Stimulated activated memory B cell treated with anti-CD40 and anti-IgM and Interleukin-4, amounts not matched to agents 10 μg/mL and 1 μg/mL and 100 μg/mL, for 72 hours (primary cell): Measurements from ENCODE around the gene PIP4K2A.

Experiments used
- ATAC-seq: fragments of 150-1000 bp; cut with Tn5 transposase; 2 replicates; pipeline ENCODE4 v1.10.0; 2021
- H3K27ac Mint-ChIP-seq: one replicate; pipeline ENCODE4 v1.8.0; 2022; ENCODE audit warnings: mild to moderate bottlenecking, mixed read lengths
- H3K27me3 Mint-ChIP-seq: one replicate; pipeline ENCODE4 v1.8.0; 2022; ENCODE audit warnings: mixed read lengths
- H3K36me3 Mint-ChIP-seq: one replicate; pipeline ENCODE4 v1.8.0; 2022; ENCODE audit warnings: mixed read lengths
- H3K4me1 Mint-ChIP-seq: one replicate; pipeline ENCODE4 v1.8.0; 2022; ENCODE audit warnings: mixed read lengths
- H3K4me3 Mint-ChIP-seq: one replicate; pipeline ENCODE4 v1.8.0; 2022; ENCODE audit warnings: mild to moderate bottlenecking, moderate library complexity, mixed read lengths
- H3K9me3 Mint-ChIP-seq: one replicate; pipeline ENCODE4 v1.8.0; 2022; ENCODE audit warnings: mixed read lengths

PIP4K2A gene

DNA sequence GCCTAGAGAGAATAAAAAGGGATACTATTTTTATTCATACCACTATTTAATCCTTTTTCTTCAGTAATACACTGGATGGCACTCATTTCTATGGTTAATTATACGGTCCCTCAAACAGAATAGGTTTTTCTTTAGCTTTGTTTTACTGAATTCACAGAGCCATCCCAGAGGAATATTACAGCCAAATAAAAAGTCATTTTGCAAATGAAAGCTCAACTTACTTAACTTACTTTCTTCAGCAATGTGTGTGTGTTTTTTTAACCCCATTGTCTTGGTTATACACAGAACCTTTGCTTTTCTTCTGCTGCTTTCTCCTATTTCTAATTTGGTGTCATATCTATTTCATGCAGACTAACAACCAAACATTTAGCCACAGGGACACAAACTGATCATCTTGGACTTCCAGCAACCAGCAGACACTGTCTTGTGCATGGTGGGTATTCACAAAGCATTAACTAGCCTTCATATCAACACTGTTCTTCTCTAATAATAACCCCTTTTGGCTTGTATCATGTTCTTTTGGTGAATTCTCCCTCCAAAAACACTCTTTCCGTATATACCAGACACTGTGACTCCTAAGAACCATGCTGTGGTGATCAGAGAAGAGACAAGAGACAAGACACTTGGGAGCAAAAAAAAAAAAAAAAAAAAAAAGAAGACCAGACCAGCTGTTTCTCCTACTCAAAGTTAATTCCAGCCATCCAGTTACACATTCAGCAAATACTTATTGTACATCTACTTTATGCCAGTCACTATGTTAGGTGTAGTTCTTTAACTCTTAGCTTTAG is 40.4 kb downstream of the PIP4K2A start:
- Mint-ChIP-seq H3K36me3 (peaks cover 16% of the 10 kb centered on the region), H3K4me3 (no peak overlapping the region), H3K4me1 (peaks cover 73% of the 10 kb centered on the region), H3K27me3 (no peaks in the 10 kb centered on the region), H3K27ac (peak overlapping the region; percentile 49), H3K9me3 (no peaks in the 10 kb centered on the region)
- no peak for ATAC-seq

DNA sequence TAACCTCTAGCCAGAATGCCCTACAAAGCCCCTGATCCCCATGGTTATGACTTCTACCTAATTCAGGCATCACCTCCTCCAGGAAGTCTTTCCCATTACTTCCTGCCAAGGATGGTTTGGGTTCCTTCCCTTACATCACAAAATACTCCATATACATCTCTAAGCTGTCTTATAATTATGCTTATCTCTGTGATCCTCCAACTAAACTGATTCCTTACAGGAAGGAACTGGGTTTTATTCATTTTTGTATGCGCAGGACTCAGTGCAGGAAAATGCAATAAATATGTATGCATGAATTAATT is 41.3 kb downstream of the PIP4K2A start:
- H3K4me1 Mint-ChIP-seq, result peaks cover 81% of the 10 kb centered on the region
- H3K9me3 Mint-ChIP-seq, result no peaks in the 10 kb centered on the region

GRCh38 chr10:22672319-22673090 is 41.9 kb downstream of the PIP4K2A start:
- Mint-ChIP-seq H3K4me1 (peaks cover 85% of the 10 kb centered on the region), H3K27me3 (no peaks in the 10 kb centered on the region), H3K9me3 (no peaks in the 10 kb centered on the region), H3K4me3 (no peak overlapping the region), H3K36me3 (peaks cover 6% of the 10 kb centered on the region), H3K27ac (peak overlapping the region; percentile 45)
- no peak for ATAC-seq

More for the DNA sequence above, 41.3 kb downstream of the PIP4K2A start:
- Mint-ChIP-seq H3K36me3 (peaks cover 7% of the 10 kb centered on the region), H3K27me3 (no peaks in the 10 kb centered on the region), H3K4me3 (no peak overlapping the region), H3K27ac (peak overlapping the region; percentile 45)
- no peak for ATAC-seq

DNA sequence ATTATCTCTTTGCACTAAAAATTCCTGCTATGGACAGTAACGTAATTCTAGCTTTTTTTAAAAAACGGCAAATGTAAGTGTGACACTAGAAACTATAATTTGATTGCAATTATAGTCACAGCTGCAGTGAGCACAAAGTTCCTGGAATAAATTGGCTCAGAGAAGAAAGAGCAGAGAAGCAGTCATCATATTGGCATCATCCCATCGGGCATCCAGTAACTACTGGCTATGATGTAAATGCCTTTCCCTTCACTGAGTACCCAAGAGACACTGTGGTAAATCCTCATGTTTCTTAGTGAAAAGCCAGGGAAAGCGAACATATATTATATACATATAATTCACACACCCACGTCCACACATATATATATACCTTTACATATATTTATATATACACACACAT is 43.6 kb downstream of the PIP4K2A start:
- H3K27me3 Mint-ChIP-seq, result no peaks in the 10 kb centered on the region
- no peak overlapping the region for H3K4me3 Mint-ChIP-seq
- peaks cover 2% of the 10 kb centered on the region for H3K36me3 Mint-ChIP-seq
- no peaks in the 10 kb centered on the region for H3K9me3 Mint-ChIP-seq
- no peak for ATAC-seq
- peaks cover 80% of the 10 kb centered on the region for H3K4me1 Mint-ChIP-seq
- no peak overlapping the region for H3K27ac Mint-ChIP-seq

GRCh38 chr10:22669163-22669711 is 45.1 kb downstream of the PIP4K2A start:
- Mint-ChIP-seq H3K4me3 (peak overlapping the region; percentile 13), H3K36me3 (no peaks in the 10 kb centered on the region), H3K27me3 (no peaks in the 10 kb centered on the region), H3K27ac (peak overlapping the region; percentile 41), H3K9me3 (no peaks in the 10 kb centered on the region), H3K4me1 (peaks cover 72% of the 10 kb centered on the region)
- peak; percentile 34 for ATAC-seq

GRCh38 chr10:22667093-22667480 is 47.3 kb downstream of the PIP4K2A start:
- Mint-ChIP-seq H3K4me1 (peaks cover 63% of the 10 kb centered on the region), H3K27ac (peak overlapping the region; percentile 68), H3K36me3 (no peaks in the 10 kb centered on the region), H3K27me3 (no peaks in the 10 kb centered on the region), H3K4me3 (no peak overlapping the region), H3K9me3 (no peaks in the 10 kb centered on the region)
- no peak for ATAC-seq

DNA sequence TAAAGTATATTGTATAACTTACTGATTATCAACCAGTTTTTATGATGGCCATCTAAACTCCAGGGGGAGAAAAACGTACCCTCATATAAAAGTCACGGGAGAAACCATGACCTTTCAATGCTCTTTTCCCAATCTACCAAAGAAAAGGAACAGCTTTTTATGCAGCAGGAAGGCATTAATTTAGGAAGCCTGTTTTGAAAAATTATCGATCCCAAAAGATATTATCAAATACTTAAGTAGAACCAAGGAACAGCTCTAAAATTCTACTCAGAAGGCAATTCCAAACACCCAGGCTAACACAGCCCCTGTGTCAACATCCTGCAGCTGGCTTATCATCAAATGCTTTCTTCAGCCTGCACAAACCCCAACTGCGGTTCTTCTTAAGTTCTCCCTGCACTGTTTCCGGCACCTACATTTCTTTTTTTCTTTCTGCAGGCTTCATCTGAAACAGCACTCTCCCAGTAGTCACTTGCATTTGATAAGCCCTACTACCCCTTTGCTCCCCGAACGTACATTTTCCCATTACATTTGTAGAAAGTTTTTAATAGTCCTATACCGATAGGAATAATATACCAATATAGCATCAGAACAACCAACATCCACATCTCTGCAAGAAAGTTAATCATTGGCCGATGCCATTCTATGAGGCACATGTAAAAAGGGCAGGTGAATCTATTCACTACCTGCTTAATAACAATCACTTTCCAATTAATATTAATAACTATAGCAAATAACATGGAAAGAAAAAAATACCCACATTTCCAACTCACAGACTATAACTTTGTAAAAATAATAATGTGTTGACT is 47.9 kb downstream of the PIP4K2A start:
- peak overlapping the region; percentile 77 for H3K4me3 Mint-ChIP-seq
- H3K4me1 Mint-ChIP-seq, result peaks cover 63% of the 10 kb centered on the region
- peak; percentile 89 for ATAC-seq
- H3K27me3 Mint-ChIP-seq, result no peaks in the 10 kb centered on the region
- no peaks in the 10 kb centered on the region for H3K36me3 Mint-ChIP-seq
- no peaks in the 10 kb centered on the region for H3K9me3 Mint-ChIP-seq
- peak overlapping the region; percentile 68 for H3K27ac Mint-ChIP-seq

DNA sequence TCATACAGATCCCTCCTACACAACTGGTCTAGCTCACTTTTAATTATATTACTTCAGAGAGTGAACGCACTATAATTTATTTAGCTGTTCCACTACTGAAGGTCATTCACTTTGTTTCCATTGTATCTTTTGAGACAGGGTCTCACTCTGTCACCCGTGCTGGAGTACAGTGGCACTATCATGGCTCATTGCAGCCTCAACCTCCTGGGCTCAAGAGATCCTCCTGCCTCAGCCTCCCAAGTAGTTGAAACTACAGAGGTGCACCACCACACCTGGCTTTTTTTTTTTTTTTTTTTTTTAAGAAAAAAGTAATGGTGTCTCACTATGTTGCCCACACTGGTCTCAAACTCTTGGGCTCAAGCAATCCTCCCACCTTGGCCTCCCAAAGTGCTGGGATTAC is 49.0 kb downstream of the PIP4K2A start:
- Mint-ChIP-seq H3K36me3 (no peaks in the 10 kb centered on the region), H3K4me3 (no peak overlapping the region), H3K9me3 (no peaks in the 10 kb centered on the region), H3K27me3 (no peaks in the 10 kb centered on the region), H3K27ac (no peak overlapping the region), H3K4me1 (peaks cover 67% of the 10 kb centered on the region)
- no peak for ATAC-seq

DNA sequence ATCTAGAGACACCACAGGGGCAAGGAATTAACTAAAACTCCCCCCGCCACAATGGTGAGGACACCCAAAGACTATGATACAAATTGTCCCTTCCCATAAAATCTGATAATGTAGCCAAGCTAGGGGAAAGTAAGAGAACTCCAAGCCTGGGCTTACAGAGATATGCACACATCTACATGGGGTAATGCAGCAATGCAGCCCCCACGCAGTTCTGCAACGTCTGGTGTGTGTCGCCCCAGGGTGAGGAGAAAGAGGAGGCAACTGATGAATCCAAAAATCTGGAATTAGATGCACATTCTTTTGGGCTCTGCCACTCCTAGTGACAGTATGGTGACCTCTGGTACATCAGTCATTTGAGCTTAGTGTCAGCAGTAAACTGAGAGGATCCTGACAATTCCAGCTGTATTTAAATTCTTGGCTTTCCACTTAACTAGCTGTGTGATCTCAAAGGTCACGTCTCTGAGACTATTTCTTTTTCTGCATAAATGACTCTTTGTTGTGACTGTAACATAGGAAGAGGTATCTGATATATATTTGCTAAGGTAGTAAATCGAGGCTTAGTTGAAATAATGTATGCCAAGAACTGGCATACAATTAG is 51.5 kb downstream of the PIP4K2A start:
- H3K4me3 Mint-ChIP-seq, result no peak overlapping the region
- no peak overlapping the region for H3K27ac Mint-ChIP-seq
- no peaks in the 10 kb centered on the region for H3K27me3 Mint-ChIP-seq

GRCh38 chr10:22659866-22660265 is 54.5 kb downstream of the PIP4K2A start:
- H3K27ac Mint-ChIP-seq, result peak overlapping the region; percentile 66
- peaks cover 10% of the 10 kb centered on the region for H3K36me3 Mint-ChIP-seq
- peaks cover 85% of the 10 kb centered on the region for H3K4me1 Mint-ChIP-seq
- ATAC-seq, result peak; percentile 70
- H3K4me3 Mint-ChIP-seq, result no peak overlapping the region
- no peaks in the 10 kb centered on the region for H3K9me3 Mint-ChIP-seq
- H3K27me3 Mint-ChIP-seq, result no peaks in the 10 kb centered on the region

More for the DNA sequence above, 51.5 kb downstream of the PIP4K2A start:
- ATAC-seq, result no peak
- H3K4me1 Mint-ChIP-seq, result peaks cover 70% of the 10 kb centered on the region
- H3K9me3 Mint-ChIP-seq, result no peaks in the 10 kb centered on the region
- H3K36me3 Mint-ChIP-seq, result no peaks in the 10 kb centered on the region

GRCh38 chr10:22658745-22659410 is 55.5 kb downstream of the PIP4K2A start:
- ATAC-seq, result no peak
- peak overlapping the region; percentile 66 for H3K27ac Mint-ChIP-seq
- H3K4me1 Mint-ChIP-seq, result peaks cover 88% of the 10 kb centered on the region
- H3K27me3 Mint-ChIP-seq, result no peaks in the 10 kb centered on the region
- H3K9me3 Mint-ChIP-seq, result no peaks in the 10 kb centered on the region
- peaks cover 10% of the 10 kb centered on the region for H3K36me3 Mint-ChIP-seq
- H3K4me3 Mint-ChIP-seq, result no peak overlapping the region

DNA sequence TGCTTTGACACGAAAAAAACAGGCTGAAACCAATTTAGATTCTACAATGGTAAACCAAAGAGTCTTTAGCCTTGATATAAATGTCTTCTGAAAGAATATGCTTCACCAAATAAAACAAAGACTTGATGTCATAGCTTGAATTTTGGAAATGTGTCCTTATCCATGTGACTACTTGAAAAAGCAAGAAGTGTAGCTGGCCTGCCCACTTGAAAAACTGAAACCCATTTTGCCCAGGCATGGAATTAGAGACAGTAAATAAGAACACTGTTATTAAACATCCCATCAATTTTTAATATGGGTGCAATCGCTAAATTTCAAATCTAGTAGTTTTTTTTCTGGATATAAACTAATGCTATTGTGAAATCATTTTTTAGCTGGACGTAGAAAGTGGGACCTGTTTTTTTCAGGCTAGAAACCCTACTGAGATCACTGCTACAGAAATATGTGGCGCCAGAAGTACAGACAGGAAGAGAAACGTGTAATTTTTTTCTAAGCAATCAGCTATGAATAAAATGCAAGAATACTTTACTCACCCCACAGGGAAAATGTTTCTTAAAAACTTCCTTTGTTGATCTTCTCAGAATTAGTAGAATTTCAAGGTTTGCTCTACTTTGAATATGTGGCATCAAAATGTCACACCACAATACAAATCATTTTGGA is 56.7 kb downstream of the PIP4K2A start:
- no peak for ATAC-seq
- Mint-ChIP-seq H3K27me3 (no peaks in the 10 kb centered on the region), H3K9me3 (no peaks in the 10 kb centered on the region), H3K27ac (peak overlapping the region; percentile 66), H3K4me1 (peaks cover 94% of the 10 kb centered on the region), H3K36me3 (peaks cover 10% of the 10 kb centered on the region), H3K4me3 (no peak overlapping the region)

DNA sequence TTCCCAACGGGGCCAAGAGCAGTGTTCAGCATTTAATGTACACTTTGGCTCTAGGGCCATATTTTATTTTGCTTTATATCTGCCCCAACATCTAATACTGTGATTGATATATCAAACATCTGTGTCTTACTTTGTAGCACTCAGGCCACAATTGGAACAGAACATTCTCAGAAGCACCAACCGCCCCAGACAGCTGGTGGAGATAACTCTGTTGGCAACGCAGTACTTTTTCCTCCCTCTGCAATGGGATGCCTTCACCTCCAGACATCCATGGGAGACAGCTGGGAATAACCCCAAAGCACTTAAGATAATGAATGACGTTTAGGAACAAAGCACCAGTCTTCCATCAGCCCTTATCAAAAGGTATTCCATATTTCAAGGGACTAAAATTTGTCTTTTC is 57.4 kb downstream of the PIP4K2A start:
- no peaks in the 10 kb centered on the region for H3K9me3 Mint-ChIP-seq
- H3K27me3 Mint-ChIP-seq, result no peaks in the 10 kb centered on the region
- peaks cover 10% of the 10 kb centered on the region for H3K36me3 Mint-ChIP-seq
- no peak for ATAC-seq
- peak overlapping the region; percentile 66 for H3K27ac Mint-ChIP-seq
- H3K4me1 Mint-ChIP-seq, result peaks cover 95% of the 10 kb centered on the region
- H3K4me3 Mint-ChIP-seq, result no peak overlapping the region

GRCh38 chr10:22656036-22656435 is 58.3 kb downstream of the PIP4K2A start:
- Mint-ChIP-seq H3K4me1 (peaks cover 98% of the 10 kb centered on the region), H3K4me3 (no peak overlapping the region), H3K9me3 (no peaks in the 10 kb centered on the region), H3K36me3 (peaks cover 16% of the 10 kb centered on the region), H3K27ac (peak overlapping the region; percentile 66), H3K27me3 (no peaks in the 10 kb centered on the region)
- ATAC-seq, result no peak
